Fibroblast of lung (primary cell): ENCODE results near the gene TAS1R1. TPM values are rescaled to one million over a fixed set of nuclear protein-coding genes. Genes with fewer than 3 reads are reported as not detected.

Source experiments
- DNase-seq, 2 donors: peaks; one replicate each; pipeline versions ENCODE4 v3.0.0 to v3.0.0-alpha.2; 2010; ENCODE audit warnings: low read depth in 2 of 2
- H2AFZ ChIP-seq: 2 replicates; pipeline ENCODE4 v1.5.1; 2012; ENCODE audit warnings: low read length, control low read depth, inconsistent platforms
- H3K27ac ChIP-seq: 2 replicates; pipeline ENCODE4 v1.5.1; 2011; ENCODE audit warnings: low read length, control low read depth; ENCODE audit not compliant: insufficient read depth
- H3K27me3 ChIP-seq: 2 replicates; pipeline ENCODE4 v1.5.1; 2011; ENCODE audit warnings: mild to moderate bottlenecking, low read length; ENCODE audit not compliant: control insufficient read depth, insufficient read depth
- H3K36me3 ChIP-seq: 2 replicates; pipeline ENCODE4 v1.5.1; 2011; ENCODE audit warnings: low read length; ENCODE audit not compliant: control insufficient read depth, insufficient read depth
- H3K4me1 ChIP-seq: 2 replicates; pipeline ENCODE4 v1.5.1; 2011; ENCODE audit warnings: low read length; ENCODE audit not compliant: control insufficient read depth, insufficient read depth; ENCODE audit errors: extremely low read depth
- H3K4me2 ChIP-seq: 2 replicates; pipeline ENCODE4 v1.5.1; 2011; ENCODE audit warnings: low read length, control low read depth; ENCODE audit not compliant: insufficient read depth; ENCODE audit errors: extremely low read depth
- H3K4me3 ChIP-seq, 4 experiments: fragments of 200-600 bp in 1 of 4; sonication (generic) in 1 of 4; replicated peaks in 1 of 4; 2 replicates each; pipeline ENCODE4 v1.5.1; 2011 to 2016; ENCODE audit warnings: low read length in 4 of 4, low read depth in 3 of 4, mild to moderate bottlenecking in 3 of 4, control low read depth in 2 of 4, inconsistent platforms in 1 of 4, mixed read lengths in 1 of 4; ENCODE audit not compliant: insufficient read depth in 1 of 4; ENCODE audit errors: control extremely low read depth in 1 of 4
- H3K79me2 ChIP-seq: 2 replicates; pipeline ENCODE4 v1.5.1; 2012; ENCODE audit warnings: mild to moderate bottlenecking, low read length, inconsistent platforms; ENCODE audit not compliant: control insufficient read depth, insufficient read depth
- H3K9ac ChIP-seq: 2 replicates; pipeline ENCODE4 v1.5.1; 2011; ENCODE audit warnings: mild to moderate bottlenecking, low read length, control low read depth; ENCODE audit not compliant: insufficient read depth
- H3K9me3 ChIP-seq: 2 replicates; pipeline ENCODE4 v1.5.1; 2012; ENCODE audit warnings: low read depth, low read length; ENCODE audit not compliant: control insufficient read depth, insufficient read depth
- H4K20me1 ChIP-seq: 2 replicates; pipeline ENCODE4 v1.5.1; 2011; ENCODE audit warnings: low read length; ENCODE audit not compliant: control insufficient read depth, insufficient read depth; ENCODE audit errors: extremely low read depth
- CTCF ChIP-seq, 2 donors: IDR thresholded peaks in 1 of 2; conservative IDR thresholded peaks in 1 of 2; 1 replicate in 1 of 2; 2 replicates in 1 of 2; pipeline ENCODE4 v1.5.1; 2011 to 2012; ENCODE audit warnings: low read length in 2 of 2, control low read depth in 1 of 2, inconsistent platforms in 1 of 2, low read depth in 1 of 2, mild to moderate bottlenecking in 1 of 2
- EZH2 ChIP-seq: IDR thresholded peaks from 2 replicates; pipeline ENCODE4 v1.5.1; 2012; ENCODE audit warnings: low read length, control low read depth, mild to moderate bottlenecking; ENCODE audit errors: missing control alignments
- polyA plus RNA-seq, 2 donors: library from polyadenylated mRNA; depleted of rRNA in 1 of 2; stranded (reverse) in 1 of 2; unstranded in 1 of 2; fragments of >200 nt; gene quantifications; 2 replicates each; pipeline ENCODE4 v1.2.1, GENCODE V29; 2011 to 2012; ENCODE audit warnings: missing spikeins in 1 of 2
- total RNA-seq: library from RNA; depleted of rRNA; stranded (reverse); fragments of >200 nt; gene quantifications from 2 replicates; pipeline ENCODE4 v1.2.1, GENCODE V29; 2014

Gene TAS1R1
- total and polyA plus RNA-seq, 2 donors (not counting 1 experiment from before 2014, with no cell fraction given), result 0.10 to 0.17 TPM

- H2AFZ ChIP-seq, result no peak overlapping the region
- no peak overlapping the region for H3K4me2 ChIP-seq
- no peak for DNase-seq
- H3K27ac ChIP-seq, result no peak overlapping the region
- no peak overlapping the region for H3K4me3 ChIP-seq
- no peak overlapping the region for H3K9ac ChIP-seq
- H3K9me3 ChIP-seq, result no peaks in the 10 kb centered on the region
- no peaks in the 10 kb centered on the region for H3K27me3 ChIP-seq
- no peaks in the 10 kb centered on the region for H4K20me1 ChIP-seq
- peaks cover 42% of the 10 kb centered on the region for H3K36me3 ChIP-seq
- TF ChIP-seq CTCF (conservative IDR thresholded peaks at IDR 0.05 in 1 of 2, IDR thresholded peaks at IDR 0.05 in 1 of 2; ENCODE audit: low read depth in 1 of 2, low read length in 2 of 2) (no peak), EZH2 (no peak)
- no peaks in the 10 kb centered on the region for H3K4me1 ChIP-seq
- peaks cover 55% of the 10 kb centered on the region for H3K79me2 ChIP-seq
Measured at GRCh38 chr1:6594977-6595740, 40.1 kb downstream of the TAS1R1 start.

GRCh38 chr1:6596351-6596750 is 41.2 kb downstream of the TAS1R1 start:
- peaks cover 42% of the 10 kb centered on the region for H3K36me3 ChIP-seq
- no peak overlapping the region for H2AFZ ChIP-seq
- no peaks in the 10 kb centered on the region for H3K27me3 ChIP-seq
- no peak overlapping the region for H3K4me2 ChIP-seq
- peaks cover 66% of the 10 kb centered on the region for H3K79me2 ChIP-seq
- no peaks in the 10 kb centered on the region for H3K4me1 ChIP-seq
- H4K20me1 ChIP-seq, result no peaks in the 10 kb centered on the region
- no peak for DNase-seq
- no peak overlapping the region for H3K27ac ChIP-seq
- no peak overlapping the region for H3K4me3 ChIP-seq
- TF ChIP-seq EZH2 (no peak), CTCF (conservative IDR thresholded peaks at IDR 0.05 in 1 of 2, IDR thresholded peaks at IDR 0.05 in 1 of 2; ENCODE audit: low read depth in 1 of 2, low read length in 2 of 2) (no peak)
- H3K9ac ChIP-seq, result no peak overlapping the region
- H3K9me3 ChIP-seq, result no peaks in the 10 kb centered on the region

GRCh38 chr1:6596886-6597776 is 42.0 kb downstream of the TAS1R1 start:
- Histone ChIP-seq H3K9me3 (no peaks in the 10 kb centered on the region), H3K27me3 (no peaks in the 10 kb centered on the region), H3K4me1 (no peaks in the 10 kb centered on the region), H2AFZ (no peak overlapping the region), H3K27ac (no peak overlapping the region), H3K4me2 (no peak overlapping the region), H3K36me3 (peaks cover 40% of the 10 kb centered on the region), H4K20me1 (no peaks in the 10 kb centered on the region), H3K9ac (no peak overlapping the region), H3K4me3 (peak overlapping the region in 1 of 4 experiments; percentile 25), H3K79me2 (peaks cover 72% of the 10 kb centered on the region)
- no peak for TF ChIP-seq EZH2
- TF ChIP-seq CTCF (conservative IDR thresholded peaks at IDR 0.05 in 1 of 2, IDR thresholded peaks at IDR 0.05 in 1 of 2; ENCODE audit: low read depth in 1 of 2, low read length in 2 of 2), result no peak
- no peak for DNase-seq
